ENCODE measurements around the gene NFYA.

NFYA gene

GRCh38 chr6:41072836-41073202 lies at the start of gene NFYA:
Gene NFYA (plus strand): TSS chr6:41072974. CDS start chr6:41079090, 6,116 bp downstream.
- peak in 1 of 2 donors; percentile 100 for DNase-seq

GRCh38 chr6:41023114-41023513 lies 49.7 kb upstream of the NFYA start:
- DNase-seq: no peak

GRCh38 chr6:41025966-41026530 lies 46.7 kb upstream of the NFYA start:
- DNase-seq: no peak

GRCh38 chr6:41027241-41027640 lies 45.5 kb upstream of the NFYA start:
- DNase-seq: no peak

DNA sequence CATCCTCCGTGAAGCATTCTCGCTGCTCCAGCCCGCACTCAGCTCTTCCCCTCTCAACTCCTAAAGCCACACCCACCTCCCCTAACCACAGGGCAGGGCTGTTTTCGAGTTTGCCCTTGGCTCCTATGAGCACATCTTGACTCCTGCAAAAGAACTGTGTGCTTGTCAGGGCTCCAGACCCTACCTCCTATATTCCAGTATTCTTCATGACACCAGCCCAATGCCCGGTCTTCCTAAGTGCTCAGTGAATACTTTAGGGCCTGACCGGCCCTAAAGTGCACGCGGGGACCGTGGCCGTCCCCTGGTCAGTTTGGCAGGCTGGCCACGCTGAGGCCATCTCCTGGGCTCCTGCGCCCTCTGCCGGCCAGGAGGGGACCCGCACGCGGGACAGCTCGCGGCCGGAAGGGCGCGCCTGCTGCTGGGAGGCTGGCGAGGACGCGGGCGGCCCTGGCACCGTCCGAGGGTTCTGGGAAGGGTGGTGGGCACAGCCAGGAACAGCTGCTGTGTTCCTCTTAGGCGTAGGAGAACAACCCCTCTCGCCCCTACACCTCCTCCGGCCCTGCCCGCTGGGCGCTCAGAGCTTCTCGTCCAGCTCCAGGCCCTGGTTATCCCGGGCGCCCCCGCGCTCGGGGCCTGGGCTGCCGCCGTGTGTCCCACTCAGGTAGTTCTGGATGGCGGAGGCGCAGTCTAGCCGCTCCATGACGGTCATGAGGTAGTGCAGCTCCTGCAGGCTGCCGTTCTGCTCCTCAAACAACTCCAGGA lies 44.8 kb upstream of the NFYA start:
- DNase-seq: peak; percentile 40 to 74

DNA sequence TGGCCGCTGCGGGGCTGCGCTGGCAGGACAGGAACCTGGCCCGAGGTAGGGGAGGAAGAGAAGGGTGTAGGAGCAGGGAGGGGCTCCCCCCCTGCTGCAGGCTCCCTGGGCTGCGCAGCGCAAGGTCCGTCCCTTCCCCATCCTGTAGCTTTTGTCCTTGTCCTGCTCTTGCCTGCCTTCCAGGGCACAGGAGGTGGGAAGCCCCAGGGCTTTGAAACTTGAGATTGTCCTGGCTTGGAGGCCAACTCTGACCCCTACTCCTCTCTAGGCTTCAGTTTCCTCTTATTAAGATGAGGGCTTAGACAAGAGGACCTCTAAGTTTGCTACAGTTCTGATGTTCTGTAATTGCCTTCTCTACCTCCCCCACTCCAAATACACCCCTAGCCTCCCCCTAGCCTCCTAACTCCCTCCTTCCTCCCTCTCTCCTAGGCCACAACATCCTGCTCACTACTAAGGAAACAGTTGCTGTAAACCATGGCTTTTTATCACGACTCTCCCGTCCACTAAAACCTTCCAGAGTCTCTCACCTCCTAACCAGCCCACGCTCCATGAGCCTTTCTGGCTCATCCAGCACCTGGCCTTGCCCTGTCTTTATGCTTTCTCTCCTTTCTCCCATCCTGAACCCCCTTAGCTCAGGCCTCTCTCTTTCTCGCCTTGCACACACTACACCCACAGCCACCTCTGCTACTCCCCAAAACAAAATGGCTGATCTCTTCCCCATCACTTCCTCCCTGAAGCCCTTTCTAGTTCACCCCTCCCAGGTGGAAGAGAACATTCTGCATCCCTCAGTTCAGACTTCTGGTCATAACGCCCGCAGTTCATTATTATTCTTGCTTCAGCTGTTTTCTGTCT lies 44.0 kb upstream of the NFYA start:
- DNase-seq: no peak

DNA sequence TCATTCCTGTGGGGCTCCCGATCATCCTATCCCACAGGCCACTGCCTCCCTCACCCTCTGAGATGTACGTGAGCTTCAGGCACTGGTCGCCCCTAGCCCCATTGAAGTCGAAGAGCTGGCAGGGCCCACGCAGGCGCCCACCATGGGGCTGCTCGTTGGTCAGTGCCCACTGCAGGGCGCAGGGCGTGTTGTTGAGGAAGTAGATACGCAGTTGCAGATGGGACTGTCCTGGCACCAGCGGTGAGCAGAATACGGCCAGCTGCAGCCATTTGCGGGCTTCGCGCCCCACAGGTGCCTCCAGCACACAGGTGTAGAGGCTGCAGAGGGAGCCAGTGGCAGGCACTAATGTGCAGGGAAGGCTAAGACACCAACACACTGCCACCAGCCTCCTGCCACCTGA lies 39.9 kb upstream of the NFYA start:
- DNase-seq: no peak

DNA sequence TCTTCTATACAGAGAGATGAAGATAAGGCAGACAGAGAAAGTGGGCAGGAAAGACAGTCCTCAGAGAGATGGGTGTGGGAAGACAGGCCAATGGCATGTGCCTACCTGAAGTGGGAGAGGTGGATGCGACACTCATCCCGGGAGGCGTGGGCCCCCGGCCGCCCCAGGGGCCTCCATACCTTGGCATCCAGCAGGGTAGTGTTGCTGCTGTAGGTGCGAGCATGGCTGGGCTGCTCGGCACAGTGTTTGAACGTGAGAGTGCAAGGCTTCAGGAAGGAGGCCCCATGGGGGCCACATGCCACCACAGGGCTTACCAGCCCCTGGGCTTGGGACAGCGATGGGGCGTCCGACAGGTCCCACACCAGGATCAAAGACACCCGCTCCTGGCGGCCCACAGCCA lies 39.0 kb upstream of the NFYA start:
- DNase-seq: no peak

DNA sequence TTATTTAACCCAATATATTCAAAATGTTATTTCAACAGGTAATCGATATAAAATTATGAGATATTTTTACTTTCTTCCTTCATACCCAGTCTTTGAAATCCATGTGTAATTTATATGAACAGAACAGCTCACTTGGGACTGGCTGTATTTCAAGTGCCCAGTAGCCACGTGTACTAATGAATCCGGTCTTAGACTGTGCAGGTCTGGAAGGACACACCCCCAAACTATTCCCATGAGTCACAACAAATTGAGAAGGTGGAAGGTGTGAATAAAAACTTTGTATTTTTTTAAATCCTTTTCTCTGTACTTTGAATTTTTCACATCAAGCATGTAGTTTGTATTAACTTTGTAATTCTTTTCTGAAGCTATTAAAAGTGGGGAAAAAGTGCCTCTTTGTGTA lies 36.6 kb upstream of the NFYA start:
- no peak for DNase-seq

GRCh38 chr6:41036601-41037000 lies 36.2 kb upstream of the NFYA start:
- DNase-seq: no peak

- no peak for DNase-seq
Measured at GRCh38 chr6:41037107-41037900, 35.5 kb upstream of the NFYA start.

GRCh38 chr6:41038205-41038604 lies 34.6 kb upstream of the NFYA start:
- DNase-seq: no peak

- no peak for DNase-seq
Measured at GRCh38 chr6:41039060-41039998, 33.4 kb upstream of the NFYA start, which contains the start of gene UNC5CL. Gene UNC5CL (minus strand): TSS chr6:41039221. CDS start chr6:41035074, 4,147 bp downstream.

- no peak for DNase-seq
Measured at GRCh38 chr6:41040101-41040939, 32.5 kb upstream of the NFYA start.

DNA sequence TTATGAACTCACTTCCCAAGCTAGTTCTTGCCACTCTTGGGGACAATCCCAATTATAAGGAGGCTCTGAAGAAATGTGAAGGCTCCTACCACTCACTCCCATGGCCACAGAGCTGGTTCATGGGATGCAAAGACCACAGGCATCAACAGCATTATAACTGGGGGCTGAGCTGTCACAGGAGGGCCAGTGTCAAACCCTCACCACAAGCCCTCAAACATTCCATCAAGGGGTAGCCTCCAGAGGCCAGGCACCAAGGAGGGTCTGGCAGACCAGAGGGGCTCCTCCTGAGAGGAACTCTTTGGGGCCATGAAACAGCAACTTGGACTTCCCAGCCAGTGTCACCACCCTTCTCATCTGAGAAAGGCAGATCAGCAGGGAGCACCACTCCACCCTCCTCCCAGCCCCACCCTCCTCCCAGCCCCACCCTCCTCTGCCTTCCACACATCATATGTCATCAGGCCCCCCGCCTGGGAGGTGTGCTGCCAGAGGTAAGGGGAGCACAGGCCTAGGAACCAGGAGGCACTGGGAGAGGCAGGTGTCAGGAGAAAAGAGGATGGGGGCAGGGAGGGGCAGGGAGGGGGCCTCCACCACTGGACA lies 31.7 kb upstream of the NFYA start:
- DNase-seq: no peak

GRCh38 chr6:41042226-41043055 lies 30.3 kb upstream of the NFYA start, which contains the start of gene TSPO2:
Gene TSPO2 (plus strand): TSS chr6:41042467. CDS start chr6:41042986, 519 bp downstream.
- no peak for DNase-seq

DNA sequence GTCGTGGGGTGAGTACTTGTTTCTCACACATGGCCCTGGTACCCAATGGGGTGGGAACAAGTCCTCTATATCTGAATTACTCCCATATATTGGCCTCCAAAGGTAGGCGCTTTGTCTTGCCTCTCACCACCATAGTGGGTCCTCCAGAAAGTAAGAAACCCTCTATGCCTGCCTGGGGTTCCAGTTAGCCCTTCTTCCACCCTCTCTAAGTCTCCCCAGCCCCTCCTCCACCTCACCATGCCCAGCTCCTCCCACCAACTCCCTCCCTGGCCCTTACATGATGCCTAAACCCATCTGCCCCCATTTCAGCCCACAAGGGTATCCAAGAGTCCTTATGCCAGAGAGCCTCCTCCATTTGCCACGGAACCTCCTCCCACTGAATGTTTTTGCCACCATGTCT lies 29.6 kb upstream of the NFYA start:
- DNase-seq: no peak

DNA sequence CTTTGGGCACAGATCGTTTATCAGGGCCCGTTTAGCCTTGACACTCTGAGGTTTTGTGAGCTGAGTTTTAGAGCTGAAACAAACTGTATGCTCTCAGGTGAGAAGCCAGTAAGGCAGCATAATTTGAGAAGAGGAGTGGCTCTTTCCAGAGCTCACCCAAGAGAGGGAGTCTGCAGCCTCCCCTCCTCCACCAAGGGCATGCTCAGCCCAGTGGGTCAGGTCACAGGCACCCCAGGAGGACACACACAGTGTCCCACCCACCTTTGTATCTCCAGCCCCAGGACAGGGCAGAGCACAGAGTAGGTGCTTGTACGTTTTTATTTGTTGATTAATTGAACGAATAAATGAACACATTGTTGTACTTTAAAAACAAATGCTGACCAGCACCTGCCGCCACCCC lies 27.1 kb upstream of the NFYA start:
- DNase-seq: no peak

GRCh38 chr6:41046084-41046483 lies 26.7 kb upstream of the NFYA start:
- no peak for DNase-seq

Data from hippocampal formation (tissue), 2 donors.